ENCODE results near the gene DHX29. TPM values are rescaled to one million over a fixed set of nuclear protein-coding genes. Genes with fewer than 3 reads are reported as not detected.

The DHX29 gene
- total RNA-seq, 1 donor from 2014 or later, result 17.9 TPM

DNA sequence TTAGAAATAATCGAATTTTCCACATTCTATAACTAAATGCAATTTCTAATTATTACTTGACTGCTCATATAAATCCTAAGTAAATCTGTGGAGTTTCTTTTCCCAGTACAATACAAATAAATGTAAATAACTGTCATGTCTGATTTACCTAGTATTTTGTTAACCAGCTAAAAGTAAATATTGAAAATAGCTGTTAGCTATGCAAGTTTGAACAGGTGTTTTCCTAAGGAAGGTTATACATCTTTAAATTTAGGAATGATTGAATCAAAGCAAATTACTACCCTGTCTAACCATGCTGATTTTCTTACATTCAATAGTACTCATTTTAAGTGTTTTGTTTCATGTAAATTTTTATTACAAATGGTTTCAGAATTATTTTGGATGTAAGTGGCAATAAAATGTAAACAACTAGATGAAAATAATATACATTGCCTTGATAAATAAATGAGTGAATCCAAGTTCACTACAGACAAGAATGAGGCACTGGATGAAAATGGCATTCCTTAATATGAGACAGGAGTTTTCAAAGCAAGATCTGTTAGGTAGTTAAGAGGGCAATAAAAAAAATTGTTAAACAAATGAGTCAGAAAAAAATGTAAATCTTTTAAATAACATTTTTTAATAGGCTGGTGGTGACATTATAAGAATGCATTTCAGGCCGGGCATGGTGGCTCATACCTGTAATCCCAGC lies 96.2 kb downstream of the DHX29 start:
- intact Hi-C loops (cut with micrococcal nuclease), result no loop called here

Other genes with a start within 250 kb of the DHX29 start
- gene GZMA, start 205.0 kb downstream of the DHX29 start, total RNA-seq, result 738 and 757 TPM in 2 replicates
- gene GPX8, start 147.5 kb downstream of the DHX29 start, total RNA-seq, result not detected in 2 replicates
- 0.14 and 0.32 TPM in 2 replicates for gene CDC20B, start 134.5 kb downstream of the DHX29 start, total RNA-seq
- not detected in 2 replicates for gene MCIDAS, start 80.4 kb downstream of the DHX29 start, total RNA-seq
- gene CCNO, start 74.1 kb downstream of the DHX29 start, total RNA-seq, result not detected in 2 replicates
- 91.7 and 101 TPM in 2 replicates for gene MTREX, start 295 bp upstream of the DHX29 start, total RNA-seq
- 25.9 and 26.8 TPM in 2 replicates for gene PLPP1, start 227.3 kb upstream of the DHX29 start, total RNA-seq